Regular cardiac myocyte (primary cell): ENCODE measurements around the gene NRSN2. TPM values are rescaled to one million over a fixed set of nuclear protein-coding genes. Genes with fewer than 3 reads are reported as not detected.

Experiments used
- total RNA-seq: library from RNA; depleted of rRNA; stranded (reverse); fragments of >200 nt; gene quantifications from 2 replicates; pipeline ENCODE4 v1.2.3, GENCODE V29; 2014

The NRSN2 gene, protein sequence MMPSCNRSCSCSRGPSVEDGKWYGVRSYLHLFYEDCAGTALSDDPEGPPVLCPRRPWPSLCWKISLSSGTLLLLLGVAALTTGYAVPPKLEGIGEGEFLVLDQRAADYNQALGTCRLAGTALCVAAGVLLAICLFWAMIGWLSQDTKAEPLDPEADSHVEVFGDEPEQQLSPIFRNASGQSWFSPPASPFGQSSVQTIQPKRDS
- 23.8 and 31.0 TPM in 2 replicates for total RNA-seq

GRCh38 chr20:346640-347316 is at the start of gene NRSN2:
Gene NRSN2, plus strand, starts transcription at chr20:347111. Its CDS starts 2,533 bp downstream, at chr20:349644.

GRCh38 chr20:325045-325888 is 21.6 kb upstream of the NRSN2 start, which contains the start of gene SOX12:
Gene SOX12, plus strand, starts transcription at chr20:325552. Its CDS starts 373 bp downstream, at chr20:325925.

Other genes with a start within 250 kb of the NRSN2 start
- gene DEFB126, start 204.5 kb upstream of the NRSN2 start, total RNA-seq = not detected in 2 replicates
- gene DEFB127, start 189.7 kb upstream of the NRSN2 start, total RNA-seq = not detected in 2 replicates
- gene DEFB128, start 157.4 kb upstream of the NRSN2 start, total RNA-seq = not detected in 2 replicates
- not detected in 2 replicates for gene DEFB129, start 119.9 kb upstream of the NRSN2 start, total RNA-seq
- gene DEFB132, start 89.4 kb upstream of the NRSN2 start, total RNA-seq = not detected in 2 replicates
- 1.2 and 2.0 TPM in 2 replicates for gene C20orf96, start 56.4 kb upstream of the NRSN2 start, total RNA-seq
- 8.5 and 18.0 TPM in 2 replicates for gene ZCCHC3, start 49.5 kb upstream of the NRSN2 start, total RNA-seq
- 2.8 and 3.6 TPM in 2 replicates for gene SOX12, start 21.6 kb upstream of the NRSN2 start, total RNA-seq
- gene TRIB3, start 33.6 kb downstream of the NRSN2 start, total RNA-seq = 16.9 and 41.4 TPM in 2 replicates
- gene RBCK1, start 61.2 kb downstream of the NRSN2 start, total RNA-seq = 62.3 and 74.6 TPM in 2 replicates
- gene TBC1D20, start 115.4 kb downstream of the NRSN2 start, total RNA-seq = 32.2 and 41.4 TPM in 2 replicates
- 120 and 125 TPM in 2 replicates for gene CSNK2A1, start 196.7 kb downstream of the NRSN2 start, total RNA-seq